GM19193 (cell line): ENCODE data around the gene DCUN1D1.

Source experiments
- POLR2A ChIP-seq: IDR thresholded peaks from 4 replicates; pipeline ENCODE4 v1.6.1; 2011; ENCODE audit not compliant: insufficient read depth, insufficient read length; ENCODE audit errors: extremely low read depth

Gene DCUN1D1

GRCh38 chr3:182980204-182981037 is at the start of gene DCUN1D1:
DCUN1D1 (minus strand) TSS chr3:182980538; CDS start chr3:182980489, 49 bp downstream.
- TF ChIP-seq POLR2A: peak; percentile 71

- TF ChIP-seq POLR2A: no peak
These were observed 48.1 kb upstream of the DCUN1D1 start for GRCh38 chr3:183028416-183028815.

- TF ChIP-seq POLR2A: no peak
These were observed 46.9 kb upstream of the DCUN1D1 start for GRCh38 chr3:183027276-183027675.

GRCh38 chr3:183022936-183023516 is 42.7 kb upstream of the DCUN1D1 start:
- TF ChIP-seq POLR2A: no peak

- TF ChIP-seq POLR2A: no peak
These were observed 38.3 kb upstream of the DCUN1D1 start for GRCh38 chr3:183018421-183019192.

- TF ChIP-seq POLR2A: no peak
These were observed 34.8 kb upstream of the DCUN1D1 start for GRCh38 chr3:183015185-183015584.

- no peak for TF ChIP-seq POLR2A
These were observed 33.5 kb upstream of the DCUN1D1 start for GRCh38 chr3:183013856-183014255.

- TF ChIP-seq POLR2A: no peak
These were observed 32.7 kb upstream of the DCUN1D1 start for GRCh38 chr3:183013074-183013473.

GRCh38 chr3:183008800-183009199 is 28.5 kb upstream of the DCUN1D1 start:
- no peak for TF ChIP-seq POLR2A

GRCh38 chr3:183008303-183008702 is 28.0 kb upstream of the DCUN1D1 start:
- TF ChIP-seq POLR2A: no peak

- TF ChIP-seq POLR2A: no peak
These were observed 26.2 kb upstream of the DCUN1D1 start for GRCh38 chr3:183006396-183007002.

GRCh38 chr3:182999767-183000166 is 19.4 kb upstream of the DCUN1D1 start:
- TF ChIP-seq POLR2A: no peak

- no peak for TF ChIP-seq POLR2A
These were observed 9.2 kb upstream of the DCUN1D1 start for GRCh38 chr3:182989566-182989965.

GRCh38 chr3:182986021-182986420 is 5.7 kb upstream of the DCUN1D1 start:
- TF ChIP-seq POLR2A: no peak

GRCh38 chr3:182983876-182984275 is 3.5 kb upstream of the DCUN1D1 start:
- no peak for TF ChIP-seq POLR2A
